ENCODE data around the gene ARID2.

- TF ChIP-seq CTCF (conservative IDR thresholded peaks at IDR 0.05; ENCODE audit: low read depth, low read length) = no peak
- TF ChIP-seq EZH2phosphoT487 (IDR thresholded peaks at IDR 0.05; ENCODE audit: borderline replicate concordance, low read length) = no peak
- no peak for TF ChIP-seq EZH2 (IDR thresholded peaks at IDR 0.05; ENCODE audit: low read length, unreplicated experiment)
Measured at GRCh38 chr12:45721369-45721768, 8.1 kb upstream of the ARID2 start.

Measured in PC-3 (cell line).